Right lung (tissue), 5 donors: ENCODE results near the gene FBXW5. TPM values are rescaled to one million over a fixed set of nuclear protein-coding genes. Genes with fewer than 3 reads are reported as not detected.

Experiments
- DNase-seq, 2 donors: peaks; one replicate each; pipeline ENCODE4 v3.0.0-alpha.2; 2013
- polyA plus RNA-seq, 5 donors: library from polyadenylated mRNA; unstranded; fragments of 120-200 nt; gene quantifications; one replicate each; pipeline versions ENCODE4 v1.2.1 to v1.2.3, GENCODE V29; 2013; ENCODE audit warnings: inconsistent platforms in 1 of 5, low replicate concordance in 1 of 5; ENCODE audit not compliant: insufficient read length in 5 of 5, insufficient read depth in 1 of 5

The FBXW5 gene
- polyA plus RNA-seq, 5 donors: 28.1 to 74.7 (median 42.7) TPM

DNA sequence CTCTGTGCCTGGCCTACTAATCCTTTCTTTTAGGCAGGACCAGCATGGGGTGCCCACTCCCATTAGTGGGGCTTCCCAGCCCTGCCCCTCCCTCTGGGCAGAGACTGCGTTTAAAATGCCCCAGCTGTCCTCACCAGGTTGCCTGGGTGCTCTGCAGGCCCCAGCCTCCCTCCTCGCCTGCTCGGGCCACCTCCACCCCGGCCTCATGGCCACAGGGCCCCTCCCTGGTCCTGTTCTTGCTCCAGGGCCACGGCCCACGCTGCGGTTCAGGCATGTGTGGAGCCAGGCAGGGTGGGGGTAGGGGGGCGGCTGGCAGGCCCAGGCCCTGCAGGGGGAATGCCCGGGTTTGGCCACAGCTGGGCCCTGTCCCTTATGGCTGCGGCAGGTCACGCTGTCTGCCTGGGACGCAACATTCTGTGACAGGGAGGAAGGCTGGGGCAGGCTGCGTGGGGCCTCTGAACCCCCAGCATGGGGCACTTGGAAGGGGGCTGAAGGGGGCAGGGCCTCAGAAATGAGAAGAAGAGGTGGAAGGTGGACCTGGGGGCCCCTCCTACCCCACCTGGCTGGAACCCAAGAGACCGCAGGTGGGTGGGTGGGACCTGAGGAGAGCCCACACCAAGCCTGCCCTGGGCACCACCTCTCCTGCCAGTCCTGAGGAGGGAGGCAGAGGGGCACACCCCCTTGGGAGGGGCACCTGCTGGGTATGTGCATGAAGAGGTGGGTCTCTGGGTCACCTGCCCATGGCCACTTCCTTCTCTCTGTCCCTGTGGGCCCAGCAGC lies 7.2 kb upstream of the FBXW5 start, which contains the start of gene LCN12:
LCN12 (plus strand) TSS at position 733 of the 780 bp plus-strand sequence. CDS start 55 bp downstream, outside the sequence.
- DNase-seq: peak in 1 of 2 donors; percentile 47

DNA sequence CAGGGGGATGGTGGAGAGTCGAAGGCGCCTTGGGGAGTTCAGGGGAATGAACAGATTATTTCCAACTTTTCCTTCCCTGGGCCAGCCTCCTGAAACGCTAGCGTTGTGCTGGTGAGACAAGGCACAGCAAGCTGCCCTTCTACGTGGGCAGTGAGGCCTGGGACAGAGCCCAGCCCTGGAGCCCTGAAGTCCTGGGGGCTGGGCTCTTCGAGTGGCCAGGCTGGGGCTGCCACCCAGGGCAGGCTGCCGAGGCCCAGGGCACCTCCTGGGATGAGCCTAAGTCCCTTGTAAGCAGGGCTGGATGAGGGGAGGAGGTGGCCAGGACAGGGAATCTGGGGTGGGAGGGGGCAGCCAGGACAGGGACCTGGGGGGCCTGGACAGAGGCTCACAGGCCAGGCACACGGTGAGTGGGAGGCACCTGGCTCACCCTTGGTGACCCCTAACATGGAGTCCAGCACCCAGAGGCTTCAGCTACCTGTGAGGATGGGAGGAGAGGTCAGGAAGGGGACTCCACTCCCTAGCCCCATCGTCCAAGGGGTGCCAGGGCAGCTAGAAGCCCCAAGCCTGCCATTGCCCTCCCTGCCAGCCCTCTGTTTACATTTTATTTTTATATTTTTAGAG lies 6.2 kb upstream of the FBXW5 start:
- no peak for DNase-seq

DNA sequence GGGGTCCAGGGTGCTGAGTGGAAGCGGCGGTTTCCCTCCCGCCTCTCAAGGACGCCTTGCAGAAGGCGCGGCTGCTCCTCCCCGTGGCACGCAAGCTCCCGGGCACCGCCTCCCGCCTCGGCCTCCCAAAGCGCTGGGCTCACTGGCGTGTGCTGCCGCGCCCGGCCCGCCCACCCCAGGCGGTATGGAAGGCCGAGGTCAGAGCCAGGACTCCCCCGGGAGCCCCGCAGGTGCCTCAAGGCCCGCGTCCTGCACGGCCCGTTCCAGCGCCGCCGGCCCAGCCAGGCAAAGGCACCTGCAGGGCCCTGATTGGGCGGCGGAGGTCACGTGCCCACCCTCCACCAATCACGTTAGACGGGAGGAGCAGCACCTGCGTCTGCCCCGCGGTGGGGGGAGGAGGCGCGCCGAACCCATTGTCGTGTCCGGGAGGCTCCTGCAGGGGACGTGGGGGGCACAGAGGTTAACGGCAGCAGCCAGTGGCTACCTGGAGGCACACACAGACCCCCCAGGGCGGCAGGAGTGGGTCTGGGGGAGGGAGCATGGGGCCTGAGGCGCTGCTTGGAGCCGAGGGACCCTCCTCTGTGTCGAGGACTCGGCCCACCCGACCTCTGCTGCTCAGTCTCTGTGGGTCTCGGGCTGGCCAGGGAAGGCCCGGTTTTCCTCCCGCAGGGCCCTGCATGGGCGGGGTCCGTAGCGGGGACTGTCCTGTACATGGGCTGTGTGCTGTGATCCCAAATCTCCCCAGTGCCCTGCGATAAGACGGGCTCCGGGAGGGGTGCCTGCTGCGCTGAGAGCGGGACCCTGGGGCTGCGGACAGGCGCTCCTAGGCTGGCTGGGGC lies 5.5 kb upstream of the FBXW5 start:
- DNase-seq: peak; percentile 86 to 88

DNA sequence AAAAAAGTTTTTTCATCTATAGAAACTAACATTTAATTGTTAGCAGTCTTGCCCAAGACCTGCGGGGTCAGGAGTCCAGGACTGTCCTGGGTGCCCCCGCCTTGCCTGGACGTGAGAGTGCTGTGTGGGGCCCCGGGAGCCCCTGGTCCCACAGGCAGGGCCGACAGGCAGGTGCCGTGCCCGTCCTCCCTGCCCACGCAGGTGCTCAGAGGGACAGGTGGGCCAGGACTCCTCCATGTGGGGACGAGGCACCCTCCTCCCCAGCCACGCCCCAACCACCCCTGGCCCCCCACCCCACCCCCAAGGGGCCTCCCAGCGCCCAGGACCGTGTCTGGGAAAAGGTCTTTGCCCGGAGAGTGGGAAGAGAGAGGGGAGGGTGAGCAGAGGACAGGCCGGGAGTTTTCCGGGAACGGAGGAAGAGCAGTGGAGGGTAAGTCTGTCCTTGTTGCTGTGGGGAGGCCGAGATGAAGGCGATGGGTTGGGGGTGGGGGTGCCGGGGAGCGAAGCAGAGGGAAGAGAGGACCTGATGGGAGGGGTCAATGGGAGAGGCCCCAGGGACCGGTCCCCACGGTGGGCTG lies 4.8 kb upstream of the FBXW5 start:
- DNase-seq: no peak

DNA sequence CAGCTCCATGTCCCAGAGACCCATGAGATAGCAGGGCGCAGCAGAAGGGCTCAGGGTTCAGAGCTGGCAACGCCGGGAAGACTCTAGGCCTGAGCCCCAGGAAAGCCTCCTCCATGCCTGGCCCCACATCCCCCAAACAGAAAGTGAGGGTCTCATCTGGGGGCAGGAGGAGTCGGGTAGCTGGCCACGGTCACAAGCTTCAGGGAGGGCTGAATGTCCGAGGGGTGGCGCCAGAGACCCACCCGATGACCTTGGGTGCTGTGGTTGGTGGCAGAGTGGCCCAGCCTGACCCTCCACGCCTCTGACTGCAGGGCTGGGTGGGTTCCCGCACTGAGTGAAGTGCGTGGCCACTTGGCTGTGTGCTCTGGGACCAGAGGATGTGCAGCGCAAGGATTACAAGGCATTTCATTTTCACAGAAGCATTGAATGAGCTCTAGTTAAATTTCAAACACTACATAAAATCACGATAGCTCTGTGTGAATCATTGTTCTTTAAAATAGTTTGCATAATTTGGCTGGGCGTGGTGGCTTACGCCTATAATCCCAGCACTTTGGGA lies 3.5 kb upstream of the FBXW5 start:
- DNase-seq: peak in 1 of 2 donors; percentile 32

DNA sequence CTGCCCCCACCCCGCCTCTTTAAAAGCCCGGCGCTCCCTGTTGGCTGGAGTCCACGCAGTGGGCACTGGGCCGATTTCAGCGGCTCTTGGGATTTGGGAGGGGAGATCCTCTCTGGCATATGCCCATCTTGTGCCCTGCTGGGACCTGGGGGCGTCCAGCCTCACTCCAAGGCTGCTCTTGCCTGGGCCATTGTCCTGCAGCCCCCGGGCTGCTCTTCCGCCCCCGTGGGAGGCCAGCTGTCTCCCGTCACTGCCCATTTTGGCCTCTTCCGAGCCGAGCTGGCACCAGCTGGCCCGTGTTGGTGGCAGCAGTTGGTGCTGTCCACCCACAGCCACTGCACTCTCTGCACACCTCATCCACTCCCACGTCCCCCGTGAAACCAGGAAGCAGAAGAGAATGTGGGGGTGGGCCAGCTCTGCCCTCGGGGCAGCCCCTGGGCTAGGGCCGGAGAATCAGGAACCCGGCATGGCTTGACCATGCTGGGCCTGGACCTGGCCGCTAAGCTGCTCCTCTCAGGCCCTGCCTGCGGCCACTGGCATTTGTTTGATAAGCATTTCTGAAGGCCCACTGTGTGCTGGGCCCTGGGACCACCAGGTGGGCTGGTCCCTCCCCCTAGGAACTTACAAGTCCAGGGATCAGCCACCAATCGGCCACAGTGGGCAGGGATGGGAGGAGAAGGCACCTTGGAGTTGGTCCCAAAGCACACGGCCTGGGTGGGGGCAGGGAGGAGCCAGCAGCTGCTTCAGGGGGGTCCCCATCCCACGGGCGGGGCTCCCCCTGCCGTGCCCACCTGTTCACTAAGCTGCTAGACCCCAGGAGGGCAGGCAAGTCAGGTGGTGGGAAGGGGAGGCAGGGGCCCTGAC lies 2.7 kb upstream of the FBXW5 start:
- no peak for DNase-seq

DNA sequence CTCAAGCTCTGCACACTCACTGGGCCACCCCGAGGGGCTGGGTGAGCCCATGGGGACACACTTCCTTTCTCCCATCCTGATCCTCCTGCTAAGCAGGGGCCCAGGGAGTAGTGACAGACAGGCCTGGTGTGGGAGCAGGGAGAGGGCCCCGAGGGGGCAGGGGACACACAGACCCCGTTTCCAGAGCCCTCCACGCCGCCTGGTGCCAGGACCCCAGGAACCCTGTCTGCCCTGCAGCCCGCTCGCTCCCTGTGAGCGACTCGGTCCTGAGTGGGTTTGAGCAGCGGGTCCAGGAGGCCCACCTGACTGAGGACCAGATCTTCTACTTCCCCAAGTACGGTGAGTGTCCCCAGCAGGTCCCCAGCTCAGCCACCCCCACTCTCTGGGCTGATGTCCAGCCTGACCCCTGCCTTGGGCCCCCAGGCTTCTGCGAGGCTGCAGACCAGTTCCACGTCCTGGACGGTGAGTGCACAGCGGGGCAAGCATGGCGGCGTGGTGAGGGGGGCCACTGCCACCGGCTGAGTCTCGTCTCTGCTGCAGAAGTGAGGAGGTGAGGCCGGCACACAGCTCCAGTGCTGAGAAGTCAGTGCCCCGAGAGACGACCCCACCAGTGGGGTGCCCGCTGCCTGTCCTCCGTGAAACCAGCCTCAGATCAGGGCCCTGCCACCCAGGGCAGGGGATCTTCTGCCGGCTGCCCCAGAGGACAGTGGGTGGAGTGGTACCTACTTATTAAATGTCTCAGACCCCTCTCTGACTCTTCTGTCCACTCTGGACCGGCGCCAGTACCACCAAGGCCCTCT lies 1.9 kb upstream of the FBXW5 start:
- DNase-seq: no peak

DNA sequence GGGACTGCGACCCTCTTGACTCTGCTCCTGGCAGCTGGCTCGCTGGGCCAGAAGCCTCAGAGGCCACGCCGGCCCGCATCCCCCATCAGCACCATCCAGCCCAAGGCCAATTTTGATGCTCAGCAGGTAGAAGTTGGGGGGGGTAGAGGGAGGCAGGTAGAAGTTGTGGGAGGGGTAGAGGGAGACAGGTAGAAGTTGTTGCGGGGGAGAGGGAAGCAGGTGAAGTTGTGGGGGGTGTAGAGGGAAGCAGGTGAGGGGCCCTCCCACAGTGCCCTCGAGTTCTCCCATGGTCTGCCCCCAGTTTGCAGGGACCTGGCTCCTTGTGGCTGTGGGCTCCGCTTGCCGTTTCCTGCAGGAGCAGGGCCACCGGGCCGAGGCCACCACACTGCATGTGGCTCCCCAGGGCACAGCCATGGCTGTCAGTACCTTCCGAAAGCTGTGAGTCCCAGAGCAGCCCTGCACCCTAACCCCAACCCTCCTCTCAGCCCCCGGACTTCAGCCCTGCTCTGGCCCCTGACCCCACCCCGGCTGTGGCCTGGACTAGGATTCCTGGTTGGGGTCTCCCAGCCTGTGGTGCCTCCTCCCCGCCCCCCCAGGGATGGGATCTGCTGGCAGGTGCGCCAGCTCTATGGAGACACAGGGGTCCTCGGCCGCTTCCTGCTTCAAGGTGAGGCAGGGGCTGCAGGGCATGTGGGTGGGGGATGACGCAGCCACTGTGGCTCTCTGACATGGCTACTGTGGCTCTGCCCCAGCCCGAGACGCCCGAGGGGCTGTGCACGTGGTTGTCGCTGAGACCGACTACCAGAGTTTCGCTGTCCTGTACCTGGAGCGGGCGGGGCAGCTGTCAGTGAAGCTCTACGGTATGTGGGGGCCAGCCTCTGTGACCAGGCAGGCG lies 1.0 kb upstream of the FBXW5 start:
- no peak for DNase-seq

DNA sequence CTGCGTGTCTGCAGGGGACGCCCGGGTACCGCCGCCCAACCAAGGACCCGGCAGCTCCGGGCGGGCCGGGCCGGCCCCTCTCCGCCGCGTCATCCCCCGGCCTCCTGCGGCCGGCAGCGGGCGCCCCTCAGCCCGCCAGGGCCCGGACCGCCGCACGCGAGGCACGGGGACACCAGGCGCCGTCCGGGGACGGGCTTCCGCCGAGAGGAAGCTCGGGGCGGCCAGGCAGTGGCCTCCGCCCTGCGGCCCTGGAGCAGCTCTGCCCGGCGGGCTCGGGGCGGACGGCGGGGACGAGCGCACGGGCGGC lies 373 bp downstream of the FBXW5 start:
- DNase-seq: peak in 1 of 2 donors; percentile 33

DNA sequence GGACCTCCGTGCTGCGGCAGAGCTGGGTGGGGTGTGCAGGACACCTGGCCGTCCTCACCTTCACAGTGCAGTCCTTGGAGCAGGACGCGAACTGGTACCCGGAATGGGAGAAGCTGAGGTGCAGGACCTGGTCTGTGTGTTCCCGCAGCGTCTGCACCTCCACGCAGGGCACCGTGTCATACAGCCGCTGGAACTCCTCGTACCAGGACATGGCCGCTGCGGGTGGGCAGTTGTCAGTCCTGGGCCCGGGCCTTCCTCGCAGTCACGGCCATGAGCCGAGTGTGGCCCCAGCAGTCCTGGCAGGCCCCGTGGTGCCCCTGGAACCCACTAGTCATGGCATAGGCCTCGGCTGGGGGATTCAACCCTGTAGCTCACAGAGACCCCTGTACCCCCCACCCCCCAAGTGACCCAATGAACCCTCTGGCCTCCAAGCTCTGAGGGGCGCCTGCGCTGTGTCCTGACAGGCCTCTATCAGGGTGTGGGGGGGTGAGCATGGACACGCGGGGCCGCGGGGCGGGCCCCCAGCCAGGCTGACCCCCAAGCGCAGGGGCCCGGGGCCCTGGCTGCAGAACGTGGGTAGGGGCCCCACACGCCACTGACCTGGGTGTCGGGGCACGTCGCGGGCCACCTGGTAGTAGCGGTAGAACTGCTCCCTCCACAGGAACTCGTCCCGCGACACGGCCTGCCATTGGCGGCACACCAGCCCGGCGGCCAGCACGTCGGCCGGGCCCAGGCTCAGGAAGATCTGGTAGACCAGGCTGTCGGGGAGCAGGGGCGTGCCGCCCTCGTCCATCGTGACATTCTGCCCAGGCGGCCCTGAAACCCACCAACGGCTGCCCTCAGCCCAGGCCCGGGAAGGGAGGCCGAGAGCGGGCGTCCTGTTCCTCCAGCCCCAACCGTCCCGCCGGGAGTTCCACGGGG lies 987 bp downstream of the FBXW5 start:
- no peak for DNase-seq

DNA sequence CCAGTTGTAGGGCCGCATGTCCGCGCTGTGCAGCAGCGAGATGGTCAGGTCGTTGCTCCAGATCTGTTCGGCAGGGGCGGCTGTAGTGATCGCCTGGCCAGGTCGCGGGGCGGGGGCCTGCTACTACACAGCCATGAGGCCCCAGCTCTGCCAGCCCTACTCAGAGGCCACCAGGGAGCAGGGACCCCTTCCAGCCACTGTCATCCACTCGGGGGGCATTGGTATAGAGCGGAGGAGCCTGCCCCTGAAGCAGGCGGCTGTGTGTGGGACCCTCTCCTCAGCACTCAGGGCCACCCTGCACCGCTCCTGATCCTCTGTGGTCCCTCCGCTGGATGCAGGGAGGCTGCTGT lies 1.7 kb downstream of the FBXW5 start:
- no peak for DNase-seq

DNA sequence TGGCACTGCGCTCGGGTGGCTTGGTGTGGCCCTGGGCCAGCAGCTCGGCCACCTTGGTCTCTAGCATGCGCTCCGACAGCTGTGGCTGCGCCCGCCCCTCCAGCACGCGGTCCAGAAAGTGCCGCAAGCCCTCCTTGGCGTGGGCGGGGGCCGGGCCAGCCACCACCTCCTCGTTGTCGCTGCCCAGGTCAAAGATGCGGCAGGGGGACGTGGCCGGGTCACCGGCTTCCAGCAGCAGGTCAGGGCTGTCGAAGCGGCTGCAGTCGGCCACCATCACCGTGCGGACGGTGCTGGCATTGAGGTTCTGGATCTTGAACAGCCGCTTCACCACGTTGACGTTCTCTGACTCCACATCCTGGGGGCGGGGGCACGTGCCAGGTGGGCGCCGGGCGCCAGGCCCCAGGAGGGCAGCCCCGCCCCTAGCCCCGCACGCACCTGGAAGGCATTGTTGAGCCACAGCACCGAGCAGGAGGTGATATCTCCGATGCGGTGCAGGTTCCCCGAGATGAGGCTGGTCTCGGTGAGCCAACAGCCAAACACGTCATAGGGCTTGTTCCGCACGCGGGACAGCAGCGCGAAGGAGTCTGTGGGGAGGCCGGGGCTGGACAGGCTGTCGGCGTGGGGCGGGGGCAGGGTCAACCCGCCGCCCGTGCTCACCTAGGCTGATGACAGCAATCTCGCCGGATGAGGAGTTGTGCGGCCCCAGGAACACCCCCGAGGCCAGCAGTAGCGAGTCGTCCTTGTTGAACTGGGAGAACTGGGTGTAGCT lies 2.2 kb downstream of the FBXW5 start:
- no peak for DNase-seq

DNA sequence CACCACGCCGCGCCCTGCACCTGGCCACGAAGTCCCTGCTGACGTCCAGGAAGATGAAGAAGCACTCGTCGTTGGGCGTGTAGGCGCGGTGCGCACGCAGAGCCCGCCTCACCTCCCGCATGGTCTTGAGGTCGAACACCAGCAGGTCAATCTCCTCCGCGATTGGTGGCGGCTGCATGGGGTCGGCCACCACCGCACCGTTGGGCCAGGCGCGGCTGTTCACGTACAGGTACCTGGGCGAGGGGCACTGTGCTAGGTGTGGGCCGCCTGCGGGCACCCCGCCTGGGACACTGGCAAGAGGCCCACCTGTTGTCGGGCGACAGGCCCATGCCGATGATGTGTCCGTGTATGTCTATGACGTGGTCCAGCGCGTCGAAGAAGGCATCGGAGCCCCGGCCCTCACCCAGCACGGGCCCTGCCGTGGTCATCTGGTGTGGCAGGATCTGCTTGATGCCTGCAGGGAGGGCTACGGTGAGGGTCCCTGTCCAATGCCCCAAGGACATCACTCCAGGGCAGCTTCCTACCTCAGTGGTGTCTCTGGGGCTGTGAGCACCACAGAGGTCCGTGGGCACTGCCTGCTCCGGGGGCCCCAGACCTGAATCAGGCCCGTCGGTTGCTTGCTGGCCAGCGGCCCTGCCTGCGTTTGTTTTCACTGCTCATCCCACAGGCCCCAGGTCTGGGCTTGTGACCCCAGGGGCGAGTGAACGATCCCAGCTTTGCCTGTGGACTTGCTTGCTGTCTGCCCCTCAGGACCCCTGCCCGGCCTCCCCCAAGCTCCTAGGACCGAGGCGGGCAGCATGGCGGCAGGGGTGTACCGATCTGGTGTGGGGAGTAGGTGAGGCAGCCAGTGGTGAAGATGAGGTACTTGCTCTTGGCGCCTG lies 3.1 kb downstream of the FBXW5 start:
- no peak for DNase-seq

DNA sequence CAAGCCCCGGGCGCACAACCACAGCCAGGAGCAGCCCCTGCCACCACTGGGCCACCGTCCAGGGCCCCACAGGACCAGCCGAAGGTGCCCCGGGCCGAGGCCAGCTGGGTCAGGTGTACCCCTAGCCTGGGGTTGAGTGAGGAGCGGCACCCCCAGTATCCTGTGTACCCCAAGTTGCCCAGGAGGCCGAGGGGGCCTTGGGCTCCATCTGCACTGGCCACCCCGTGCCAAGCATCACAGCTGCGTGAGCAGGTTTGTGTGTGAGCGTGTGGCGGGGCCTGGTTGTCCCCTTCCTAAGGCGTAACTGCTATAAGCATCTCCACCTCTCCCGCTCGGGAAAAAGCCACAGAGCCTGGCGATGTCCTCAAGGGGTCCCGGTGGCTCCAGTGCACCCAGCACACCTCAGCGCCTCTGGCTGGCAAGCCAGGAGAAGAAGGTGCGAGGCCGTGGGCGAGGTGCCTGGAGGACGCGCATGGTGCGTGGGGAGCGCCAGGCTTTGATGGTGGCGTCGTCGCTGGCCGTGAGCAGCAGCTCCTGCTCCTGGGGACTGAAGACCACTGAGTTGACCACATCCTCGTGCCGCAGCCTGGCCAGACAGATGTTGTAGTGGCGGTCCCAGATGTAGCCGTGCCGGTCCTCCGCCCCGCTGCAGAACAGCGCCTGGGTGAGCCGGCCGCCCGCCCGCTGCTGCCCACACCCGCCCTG lies 3.9 kb downstream of the FBXW5 start:
- DNase-seq: no peak

DNA sequence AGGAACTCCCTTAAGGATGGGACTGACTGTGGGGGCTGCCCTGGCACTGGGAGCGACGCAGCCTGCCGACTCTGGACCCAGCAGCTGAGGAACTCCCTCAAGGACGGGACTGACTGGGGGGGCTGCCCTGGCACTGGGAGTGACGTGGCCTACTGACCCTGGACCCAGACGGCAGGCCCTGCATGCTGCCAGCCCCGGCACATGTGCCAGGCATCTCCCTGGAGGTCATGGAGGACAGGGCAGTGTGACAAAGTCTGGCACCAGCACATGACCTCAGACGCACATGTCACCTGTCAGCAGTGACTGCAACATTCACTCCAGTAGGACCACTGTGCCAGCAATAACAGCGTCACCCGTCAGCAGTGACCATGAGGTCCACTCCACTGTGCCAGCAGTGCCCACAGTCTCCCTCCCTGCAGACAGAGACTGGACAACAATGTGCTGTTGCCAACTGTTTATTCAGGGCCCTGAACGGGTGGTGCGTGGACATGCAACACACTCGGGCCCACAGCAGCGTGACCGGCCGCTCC lies 4.5 kb downstream of the FBXW5 start:
- DNase-seq: no peak
